HuH-7 (cell line): ENCODE results near the gene MRGPRX3.
"Not testable (repeated sequence)": the region's sequence is repeated elsewhere in the genome, so short reads cannot be mapped to it uniquely, and the experiment has no call there.

Experiments
- DNase-seq: peaks from one replicate; pipeline ENCODE4 v3.0.0; 2011; ENCODE audit warnings: low spot score

Gene MRGPRX3

DNA sequence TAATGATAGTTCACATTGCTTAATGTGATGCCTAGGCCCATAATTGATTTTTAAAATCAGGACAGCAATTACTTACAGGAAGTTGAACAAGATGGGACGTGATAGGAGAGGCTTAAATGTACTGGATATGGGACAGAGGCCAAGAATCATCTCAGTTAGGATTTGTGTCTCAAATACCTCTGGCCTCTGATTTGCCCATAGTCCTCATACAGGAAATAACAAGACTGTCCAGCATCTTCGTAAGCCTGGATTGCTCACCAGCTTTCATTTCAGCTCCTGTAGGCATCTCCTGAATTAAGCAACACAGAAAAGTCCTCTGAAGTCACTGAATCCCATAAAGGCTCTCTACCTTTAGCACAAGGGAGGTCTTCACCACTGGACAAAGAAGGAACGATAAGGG is at the start of gene MRGPRX3:
Gene MRGPRX3 (plus strand): TSS at position 231 of the 400 bp plus-strand sequence. CDS start 4,632 bp downstream, outside the sequence.
- no peak for DNase-seq

GRCh38 chr11:18088366-18088765 is 44.0 kb upstream of the MRGPRX3 start:
- DNase-seq = no peak

DNA sequence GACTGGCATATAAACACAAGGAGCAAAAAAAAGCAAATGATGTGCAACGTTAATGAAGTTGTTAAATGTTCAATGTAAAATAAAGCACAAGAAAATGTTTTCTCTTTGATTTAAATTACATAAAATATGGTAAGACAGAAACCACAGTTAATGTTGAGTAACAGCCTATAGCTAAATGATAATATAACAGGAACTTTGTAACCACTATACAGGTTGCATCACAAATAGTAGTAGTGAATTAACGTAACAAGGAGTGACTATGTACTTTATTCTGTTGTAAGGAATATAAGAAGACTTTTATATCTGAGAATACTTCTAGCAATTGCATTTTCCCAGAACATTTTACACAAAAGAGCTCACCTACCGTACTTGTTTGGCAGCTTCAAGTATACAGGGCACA is 43.4 kb upstream of the MRGPRX3 start:
- DNase-seq = no peak

- DNase-seq = no peak
Measured at GRCh38 chr11:18091731-18092130, 40.6 kb upstream of the MRGPRX3 start.

DNA sequence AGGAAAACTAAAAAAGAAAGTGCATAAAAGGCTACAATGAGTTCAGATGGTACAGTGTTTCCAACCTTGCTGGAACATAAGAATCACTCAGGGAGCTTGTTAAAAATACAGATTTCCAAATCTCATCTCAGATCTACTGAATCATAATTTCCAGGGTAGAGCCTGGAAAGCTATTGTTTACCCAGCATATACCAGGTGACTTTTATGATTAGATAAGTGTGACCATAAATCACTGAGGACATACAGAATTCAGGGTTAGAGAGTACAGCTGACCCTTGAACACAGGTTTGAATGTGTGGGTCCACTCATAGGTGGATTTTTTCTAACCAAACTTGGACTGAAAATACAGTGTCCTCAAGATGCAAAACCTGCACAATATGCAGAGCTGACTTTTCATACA is 38.4 kb upstream of the MRGPRX3 start:
- DNase-seq = no peak

DNA sequence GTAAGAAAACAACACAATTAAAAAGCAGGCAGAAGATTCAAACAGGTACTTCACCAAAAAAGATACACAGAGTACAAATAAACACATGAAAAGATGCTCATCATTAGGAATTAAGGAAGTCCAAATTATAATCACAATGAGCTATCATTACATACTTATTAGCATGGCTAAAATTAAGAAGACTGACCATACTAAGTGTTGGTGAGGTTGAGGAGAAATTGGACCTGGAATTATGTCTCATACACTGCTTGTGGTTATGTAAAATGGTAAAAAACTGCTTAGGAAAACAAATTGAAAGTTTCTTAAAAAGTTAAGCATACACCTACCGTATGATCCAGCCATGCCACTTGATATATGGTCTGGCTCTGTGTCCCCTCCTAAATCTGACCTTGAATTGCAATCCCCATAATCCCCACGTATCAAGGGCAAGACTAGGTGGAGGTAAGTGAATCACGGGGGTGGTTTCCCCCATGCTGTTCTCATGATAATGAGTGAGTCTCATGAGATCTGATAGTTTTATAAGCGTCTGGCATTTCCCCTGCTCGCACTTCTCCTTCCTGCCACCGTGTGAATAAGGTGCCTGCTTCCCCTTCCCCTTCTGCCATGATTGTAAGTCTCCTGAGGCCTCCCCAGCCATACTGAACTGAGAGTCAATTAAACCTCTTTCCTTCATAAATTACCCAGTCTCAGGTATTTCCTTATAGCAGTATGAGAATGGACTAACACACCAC is 31.3 kb upstream of the MRGPRX3 start:
- no peak for DNase-seq

GRCh38 chr11:18105086-18105801 is 27.1 kb upstream of the MRGPRX3 start:
- DNase-seq = no peak

DNA sequence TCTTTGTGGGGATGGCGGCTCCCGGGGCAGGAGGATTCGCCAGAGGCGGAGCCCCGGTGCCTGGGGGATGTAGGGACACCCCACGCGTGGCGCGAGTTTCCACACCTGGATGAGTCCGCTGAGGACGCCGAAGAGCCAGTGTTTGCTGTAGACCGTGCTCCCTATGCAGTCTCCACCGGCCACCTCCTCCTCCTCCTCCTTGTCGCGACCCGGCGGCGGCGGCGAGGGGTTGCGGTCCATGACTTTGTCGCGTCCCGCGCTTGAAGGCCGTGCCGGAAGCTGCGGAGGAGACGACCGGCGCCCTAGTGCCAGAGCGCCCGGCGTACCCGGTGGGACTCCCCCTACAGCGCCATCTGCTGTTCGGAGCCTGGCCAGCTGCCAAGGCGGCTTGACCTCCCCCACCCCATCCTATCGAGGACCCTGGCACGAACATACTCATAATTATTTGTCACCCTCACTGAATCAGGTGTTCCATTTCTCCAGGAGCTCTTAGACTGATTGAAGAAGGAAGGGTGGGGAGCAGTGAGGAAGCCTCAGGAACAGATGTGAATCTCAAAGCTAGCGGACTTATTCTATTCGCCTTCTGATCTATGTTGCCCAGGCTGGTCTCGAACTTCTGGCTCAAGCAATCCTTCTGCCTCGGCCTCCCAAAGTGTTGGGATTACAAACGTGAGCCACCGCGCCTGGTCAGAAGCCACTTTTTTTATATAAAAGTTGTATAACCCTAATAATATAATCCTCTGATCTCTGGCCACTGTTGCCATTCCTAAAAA is 26.4 kb upstream of the MRGPRX3 start, which contains the start of gene SAAL1:
Gene SAAL1 (minus strand): TSS at position 281 of the 773 bp plus-strand sequence. CDS start 41 bp downstream, at position 240.
- peak; percentile 89 for DNase-seq

- no peak for DNase-seq
Measured at GRCh38 chr11:18106688-18107087, 25.7 kb upstream of the MRGPRX3 start.

GRCh38 chr11:18108254-18108653 is 24.1 kb upstream of the MRGPRX3 start:
- DNase-seq = no peak

- DNase-seq = no peak
Measured at GRCh38 chr11:18111005-18111404, 21.4 kb upstream of the MRGPRX3 start.

DNA sequence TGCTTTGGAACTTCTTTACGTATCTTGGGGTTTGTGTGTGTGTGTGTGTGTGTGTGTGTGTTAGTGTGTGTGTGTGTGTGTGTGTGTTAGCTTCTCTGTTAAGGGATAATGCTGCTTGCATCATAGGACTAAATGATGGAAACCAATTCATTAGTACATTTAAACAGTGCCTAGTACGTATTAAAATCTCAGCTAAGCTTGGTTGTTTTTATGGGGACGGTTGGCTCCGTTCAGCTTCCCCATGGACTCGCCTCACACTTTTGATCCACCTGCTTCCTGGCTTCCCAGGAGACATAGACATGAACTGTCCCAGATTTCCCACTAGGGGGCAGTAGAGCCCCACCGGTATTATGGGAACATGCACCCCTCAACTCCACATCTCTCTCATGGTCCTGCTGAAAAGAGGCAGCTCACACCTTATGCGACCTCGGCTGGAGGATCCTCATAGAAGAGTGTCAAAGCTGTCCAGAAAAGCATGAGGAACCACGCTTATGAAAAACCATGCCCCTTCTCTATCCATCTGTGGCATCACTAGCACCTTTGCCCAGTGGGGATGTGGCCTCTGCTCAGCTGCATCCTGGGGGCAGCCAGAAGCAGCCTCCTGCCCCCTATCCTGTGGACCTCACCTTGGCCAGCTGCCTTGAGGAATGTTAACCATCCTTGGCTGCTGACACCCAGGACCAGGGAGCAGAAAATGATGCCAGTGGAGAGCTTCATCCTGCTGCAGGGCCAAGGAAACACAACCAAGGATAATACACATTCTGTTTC is 16.8 kb upstream of the MRGPRX3 start:
- peak; percentile 68 for DNase-seq

DNA sequence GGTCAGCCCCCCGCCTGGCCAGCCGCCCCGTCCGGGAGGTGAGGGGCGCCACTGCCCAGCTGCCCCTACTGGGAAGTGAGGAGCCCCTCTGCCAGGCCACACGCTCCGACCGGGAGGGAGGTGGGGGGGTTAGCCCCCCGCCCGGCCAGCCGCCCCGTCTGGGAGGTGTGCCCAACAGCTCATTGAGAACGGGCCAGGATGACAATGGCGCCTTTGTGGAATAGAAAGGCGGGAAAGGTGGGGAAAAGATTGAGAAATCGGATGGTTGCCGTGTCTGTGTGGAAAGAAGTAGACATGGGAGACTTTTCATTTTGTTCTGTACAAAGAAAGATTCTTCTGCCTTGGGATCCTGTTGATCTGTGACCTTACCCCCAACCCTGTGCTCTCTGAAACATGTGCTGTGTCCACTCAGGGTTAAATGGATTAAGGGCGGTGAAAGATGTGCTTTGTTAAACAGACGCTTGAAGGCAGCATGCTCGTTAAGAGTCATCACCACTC is 11.0 kb upstream of the MRGPRX3 start:
- DNase-seq = not testable (repeated sequence)

DNA sequence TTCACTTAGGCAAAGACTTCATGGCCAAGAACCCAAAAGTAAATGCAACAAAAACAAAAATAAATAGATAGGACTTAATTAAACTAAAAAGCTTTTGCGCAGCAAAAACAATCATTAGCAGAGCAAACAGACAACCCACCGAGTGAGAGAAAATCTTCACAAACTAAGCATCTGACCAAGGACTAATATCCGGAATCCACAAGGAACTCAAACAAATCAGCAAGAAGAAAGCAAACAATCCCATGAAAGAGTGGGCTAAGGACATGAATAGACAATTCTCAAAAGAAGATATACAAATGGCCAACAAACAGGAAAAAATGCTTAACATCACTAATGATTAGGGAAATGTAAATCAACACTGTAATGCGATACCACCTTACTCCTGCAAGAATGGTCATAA is 1.3 kb upstream of the MRGPRX3 start:
- not testable (repeated sequence) for DNase-seq

- DNase-seq = no peak
Measured at GRCh38 chr11:18135308-18135707, 2.9 kb downstream of the MRGPRX3 start.

DNA sequence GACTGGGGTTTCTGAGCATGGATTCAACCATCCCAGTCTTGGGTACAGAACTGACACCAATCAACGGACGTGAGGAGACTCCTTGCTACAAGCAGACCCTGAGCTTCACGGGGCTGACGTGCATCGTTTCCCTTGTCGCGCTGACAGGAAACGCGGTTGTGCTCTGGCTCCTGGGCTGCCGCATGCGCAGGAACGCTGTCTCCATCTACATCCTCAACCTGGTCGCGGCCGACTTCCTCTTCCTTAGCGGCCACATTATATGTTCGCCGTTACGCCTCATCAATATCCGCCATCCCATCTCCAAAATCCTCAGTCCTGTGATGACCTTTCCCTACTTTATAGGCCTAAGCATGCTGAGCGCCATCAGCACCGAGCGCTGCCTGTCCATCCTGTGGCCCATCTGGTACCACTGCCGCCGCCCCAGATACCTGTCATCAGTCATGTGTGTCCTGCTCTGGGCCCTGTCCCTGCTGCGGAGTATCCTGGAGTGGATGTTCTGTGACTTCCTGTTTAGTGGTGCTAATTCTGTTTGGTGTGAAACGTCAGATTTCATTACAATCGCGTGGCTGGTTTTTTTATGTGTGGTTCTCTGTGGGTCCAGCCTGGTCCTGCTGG is 4.9 kb downstream of the MRGPRX3 start:
- DNase-seq = no peak

DNA sequence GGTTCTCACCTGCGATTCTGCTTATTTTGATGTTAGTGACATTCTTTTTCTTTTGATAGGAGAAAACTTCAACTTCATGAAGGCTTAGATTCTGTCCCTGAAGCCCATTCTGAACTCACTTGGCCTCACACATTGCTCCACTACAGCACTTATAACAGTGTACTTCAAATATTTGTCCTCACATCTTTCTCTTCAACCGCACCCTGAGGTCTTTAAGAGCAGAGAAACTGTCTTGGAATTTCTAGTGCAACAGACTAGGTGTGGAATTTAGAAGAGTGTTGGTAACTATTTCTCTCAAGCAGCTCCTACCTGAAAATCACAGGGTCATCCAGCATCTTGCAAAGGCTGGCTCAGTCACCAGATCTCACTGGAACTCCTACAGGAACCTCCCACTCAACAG is 7.8 kb downstream of the MRGPRX3 start:
- no peak for DNase-seq

GRCh38 chr11:18144243-18144642 is 11.9 kb downstream of the MRGPRX3 start:
- no peak for DNase-seq

- no peak for DNase-seq
Measured at GRCh38 chr11:18145025-18145424, 12.7 kb downstream of the MRGPRX3 start.

- no peak for DNase-seq
Measured at GRCh38 chr11:18145837-18146236, 13.5 kb downstream of the MRGPRX3 start.

- no peak for DNase-seq
Measured at GRCh38 chr11:18151581-18151980, 19.2 kb downstream of the MRGPRX3 start.
